Activated T-helper 1 cell treated with anti-CD3 and anti-CD28 coated beads, Interleukin-12 subunit alpha, Interleukin-12 subunit beta, Interleukin-2, Interleukin-4 antibody, amounts not matched to agents 30 ng/mL and 10 ng/mL and 1 ng/mL, durations not matched to agents 14 hours and 24 hours and 36 hours (primary cell): ENCODE results near the gene SRRM4. TPM values are rescaled to one million over a fixed set of nuclear protein-coding genes. Genes with fewer than 3 reads are reported as not detected.

Experiments used
- DNase-seq: peaks from one replicate; pipeline ENCODE4 v3.0.0; 2021; ENCODE audit warnings: low spot score
- H3K27ac Mint-ChIP-seq: one replicate; pipeline ENCODE4 v1.8.0; 2021; ENCODE audit warnings: mild to moderate bottlenecking, mixed read lengths
- H3K27me3 Mint-ChIP-seq: one replicate; pipeline ENCODE4 v1.8.0; 2022; ENCODE audit warnings: mild to moderate bottlenecking, moderate library complexity, mixed read lengths; ENCODE audit not compliant: insufficient read depth
- H3K36me3 Mint-ChIP-seq: one replicate; pipeline ENCODE4 v1.8.0; 2021; ENCODE audit warnings: low read depth, mixed read lengths
- H3K4me1 Mint-ChIP-seq: one replicate; pipeline ENCODE4 v1.8.0; 2021; ENCODE audit warnings: low read depth, mixed read lengths
- H3K4me3 Mint-ChIP-seq: one replicate; pipeline ENCODE4 v1.8.0; 2021; ENCODE audit warnings: mild to moderate bottlenecking, moderate library complexity, mixed read lengths
- H3K9me3 Mint-ChIP-seq: one replicate; pipeline ENCODE4 v1.8.0; 2021; ENCODE audit warnings: mixed read lengths
- intact Hi-C: fragments of 100-400 bp; cut with micrococcal nuclease; formaldehyde crosslinking; loops from one replicate; pipeline ENCODE4 v1.15.1; 2024
- total RNA-seq: library from RNA; stranded (reverse); gene quantifications from 2 replicates; pipeline ENCODE4 v1.2.3, GENCODE V29; 2022

The SRRM4 gene
- total RNA-seq, 1 donor from 2014 or later: not detected

DNA sequence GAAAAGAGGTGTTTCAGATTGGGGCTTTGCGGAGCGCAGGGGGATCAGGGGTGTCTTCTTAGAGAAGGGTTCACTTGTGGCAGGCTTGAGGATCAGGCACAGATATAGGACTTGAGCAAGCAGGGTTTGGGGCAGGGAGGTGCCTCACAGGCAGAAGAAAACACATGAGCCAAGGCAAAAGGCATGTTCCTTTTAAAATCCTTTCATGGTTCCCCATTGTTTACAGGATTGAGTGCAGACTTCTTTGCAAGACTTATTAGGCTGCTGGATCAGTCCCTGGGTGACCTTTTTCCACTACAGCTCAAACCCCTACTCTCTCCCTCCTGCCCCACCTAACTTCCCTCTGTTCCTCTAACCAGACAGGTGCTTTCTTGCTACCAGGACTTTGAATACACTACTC, 217.1 kb downstream of the SRRM4 start:
- Mint-ChIP-seq H3K9me3 (peaks cover 5% of the 10 kb centered on the region), H3K36me3 (no peaks in the 10 kb centered on the region), H3K4me1 (no peaks in the 10 kb centered on the region), H3K27me3 (no peaks in the 10 kb centered on the region), H3K4me3 (no peak overlapping the region), H3K27ac (no peak overlapping the region)
- intact Hi-C loops: no loop called here
- DNase-seq: no peak

DNA sequence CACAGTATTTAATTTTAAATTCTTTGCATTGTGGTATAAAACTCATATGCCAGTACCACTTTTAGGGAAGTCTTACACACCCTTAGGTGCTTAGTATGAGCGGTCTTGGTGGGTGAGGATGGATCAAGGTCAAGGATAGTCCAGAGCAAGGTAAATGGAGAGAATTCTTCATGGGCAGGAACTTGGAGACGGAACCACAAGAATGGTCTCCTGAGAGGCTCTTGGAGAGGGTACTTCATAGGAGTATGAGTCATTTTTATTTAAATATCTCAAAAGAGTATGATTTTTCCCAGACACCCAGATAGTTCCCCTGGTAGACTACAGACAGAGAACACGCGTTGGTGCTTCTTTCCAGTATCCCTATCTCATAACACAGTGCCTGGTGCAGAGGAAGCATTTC, 219.3 kb downstream of the SRRM4 start:
- DNase-seq: no peak
- Mint-ChIP-seq H3K27me3 (no peaks in the 10 kb centered on the region), H3K4me1 (no peaks in the 10 kb centered on the region), H3K4me3 (no peak overlapping the region), H3K9me3 (no peaks in the 10 kb centered on the region), H3K27ac (no peak overlapping the region), H3K36me3 (no peaks in the 10 kb centered on the region)
- intact Hi-C loops: no loop called here

DNA sequence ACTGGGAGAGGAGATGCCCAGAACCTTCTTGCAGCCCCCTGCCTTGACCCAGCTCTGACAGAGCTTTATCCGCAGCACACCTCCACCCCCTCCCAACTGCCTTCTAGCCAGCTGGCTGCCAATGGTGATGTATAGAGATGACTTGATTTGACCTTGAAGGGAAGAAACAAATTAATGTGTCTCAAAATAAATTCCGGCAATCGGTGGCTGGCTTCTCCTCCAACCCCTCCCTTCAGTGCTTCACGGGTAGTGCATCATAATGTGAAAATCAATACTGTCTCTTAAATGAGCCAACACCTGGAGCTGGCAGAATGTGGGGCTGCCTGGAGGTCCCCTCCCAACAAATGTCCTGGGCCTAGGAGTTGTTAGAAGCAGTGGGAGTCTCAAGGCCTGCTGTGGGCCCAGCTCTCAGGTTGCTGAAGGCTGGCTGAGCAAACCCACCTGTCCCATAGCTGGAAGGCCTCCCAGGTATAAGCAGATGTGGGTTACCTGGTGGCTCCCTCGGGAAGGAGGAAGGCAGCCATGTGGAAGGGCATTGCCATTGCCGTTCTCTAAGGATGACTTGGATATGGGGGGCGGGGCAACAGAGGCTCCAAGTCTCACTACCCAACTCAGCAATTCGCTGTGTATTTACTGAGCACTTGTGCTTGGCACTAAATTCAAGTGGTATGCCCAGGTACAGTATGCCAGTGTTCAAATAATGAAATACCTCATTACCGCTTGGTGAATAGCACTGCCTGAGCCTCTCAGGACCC, 220.6 kb downstream of the SRRM4 start:
- no peaks in the 10 kb centered on the region for H3K4me1 Mint-ChIP-seq
- no peaks in the 10 kb centered on the region for H3K36me3 Mint-ChIP-seq
- H3K9me3 Mint-ChIP-seq: no peaks in the 10 kb centered on the region
- DNase-seq: no peak
- H3K4me3 Mint-ChIP-seq: no peak overlapping the region
- no peaks in the 10 kb centered on the region for H3K27me3 Mint-ChIP-seq
- intact Hi-C loops: no loop called here
- H3K27ac Mint-ChIP-seq: no peak overlapping the region

DNA sequence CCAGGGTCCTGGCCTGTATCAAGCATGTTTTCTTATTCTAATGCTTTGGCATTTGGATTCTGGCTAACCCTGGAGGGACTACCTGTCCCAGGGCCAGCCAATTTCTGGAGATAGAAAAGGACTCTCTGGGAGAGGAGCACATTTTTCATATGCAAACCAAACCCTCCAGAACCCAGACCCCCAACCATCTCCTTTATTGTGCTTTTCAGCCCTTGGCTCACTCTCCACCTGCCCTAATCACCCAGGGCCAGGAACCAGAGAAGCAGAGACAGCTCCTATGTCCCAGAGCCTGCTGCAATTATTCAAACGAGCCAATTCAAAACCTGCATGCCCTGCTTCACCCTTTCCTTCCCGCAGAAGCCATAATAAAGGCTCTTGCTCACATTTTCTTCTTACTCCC, 221.2 kb downstream of the SRRM4 start:
- DNase-seq: no peak
- Mint-ChIP-seq H3K27ac (no peak overlapping the region), H3K9me3 (no peaks in the 10 kb centered on the region), H3K27me3 (no peaks in the 10 kb centered on the region), H3K4me1 (no peaks in the 10 kb centered on the region), H3K36me3 (no peaks in the 10 kb centered on the region), H3K4me3 (no peak overlapping the region)
- intact Hi-C loops: no loop called here

DNA sequence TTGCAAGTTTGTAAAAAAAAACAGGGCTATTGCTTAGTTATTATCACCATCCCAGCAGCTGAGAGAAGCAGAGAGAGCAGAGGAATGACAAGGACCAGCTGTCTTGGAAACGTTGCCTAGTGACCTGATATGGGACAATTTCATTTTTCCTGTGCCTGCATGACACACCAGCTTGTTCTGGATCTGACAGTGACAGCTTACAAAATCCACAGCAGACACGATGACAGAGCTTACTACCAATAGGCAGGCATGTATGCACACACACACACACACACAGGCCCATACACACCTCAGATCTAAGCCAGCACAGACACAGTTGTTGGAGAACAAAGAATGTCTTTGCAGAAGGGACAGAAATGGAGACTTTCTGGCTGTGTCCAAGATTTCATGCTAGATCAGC, 222.8 kb downstream of the SRRM4 start:
- Mint-ChIP-seq H3K27ac (no peak overlapping the region), H3K9me3 (no peaks in the 10 kb centered on the region), H3K4me3 (no peak overlapping the region), H3K27me3 (no peaks in the 10 kb centered on the region), H3K36me3 (no peaks in the 10 kb centered on the region), H3K4me1 (no peaks in the 10 kb centered on the region)
- intact Hi-C loops: no loop called here
- DNase-seq: no peak

DNA sequence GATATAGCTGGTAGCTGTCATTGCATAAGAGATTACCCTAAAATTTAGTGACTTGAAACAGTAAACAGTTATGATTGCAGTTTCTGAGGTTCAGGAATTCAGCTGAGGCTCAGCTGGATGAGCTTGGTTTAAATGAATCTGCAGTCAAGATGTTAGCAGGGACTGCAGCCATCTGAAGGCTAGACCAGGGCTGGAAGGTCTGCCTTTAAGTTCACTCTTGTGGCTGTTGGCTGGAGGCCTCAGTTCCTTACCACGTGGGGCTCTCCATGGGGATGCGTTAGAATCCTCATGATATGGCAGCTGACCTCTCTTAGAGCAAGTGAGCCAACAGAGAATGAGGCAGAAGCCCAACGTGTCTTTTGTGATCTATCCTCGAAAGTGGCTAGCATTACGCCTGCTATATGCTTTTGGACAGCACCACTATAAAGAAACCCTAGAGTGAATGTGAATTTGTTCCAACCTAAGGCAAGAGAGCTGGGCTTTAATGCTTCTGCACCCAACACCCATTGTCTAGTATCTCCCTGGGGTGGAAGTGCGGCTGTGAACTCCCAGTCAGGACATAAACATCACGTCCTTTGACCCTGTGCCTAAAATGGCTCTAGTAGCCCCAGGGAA, 223.4 kb downstream of the SRRM4 start:
- no peak overlapping the region for H3K4me3 Mint-ChIP-seq
- DNase-seq: no peak
- H3K9me3 Mint-ChIP-seq: no peaks in the 10 kb centered on the region
- intact Hi-C loops: no loop called here
- no peak overlapping the region for H3K27ac Mint-ChIP-seq
- no peaks in the 10 kb centered on the region for H3K36me3 Mint-ChIP-seq
- no peaks in the 10 kb centered on the region for H3K4me1 Mint-ChIP-seq
- H3K27me3 Mint-ChIP-seq: no peaks in the 10 kb centered on the region

DNA sequence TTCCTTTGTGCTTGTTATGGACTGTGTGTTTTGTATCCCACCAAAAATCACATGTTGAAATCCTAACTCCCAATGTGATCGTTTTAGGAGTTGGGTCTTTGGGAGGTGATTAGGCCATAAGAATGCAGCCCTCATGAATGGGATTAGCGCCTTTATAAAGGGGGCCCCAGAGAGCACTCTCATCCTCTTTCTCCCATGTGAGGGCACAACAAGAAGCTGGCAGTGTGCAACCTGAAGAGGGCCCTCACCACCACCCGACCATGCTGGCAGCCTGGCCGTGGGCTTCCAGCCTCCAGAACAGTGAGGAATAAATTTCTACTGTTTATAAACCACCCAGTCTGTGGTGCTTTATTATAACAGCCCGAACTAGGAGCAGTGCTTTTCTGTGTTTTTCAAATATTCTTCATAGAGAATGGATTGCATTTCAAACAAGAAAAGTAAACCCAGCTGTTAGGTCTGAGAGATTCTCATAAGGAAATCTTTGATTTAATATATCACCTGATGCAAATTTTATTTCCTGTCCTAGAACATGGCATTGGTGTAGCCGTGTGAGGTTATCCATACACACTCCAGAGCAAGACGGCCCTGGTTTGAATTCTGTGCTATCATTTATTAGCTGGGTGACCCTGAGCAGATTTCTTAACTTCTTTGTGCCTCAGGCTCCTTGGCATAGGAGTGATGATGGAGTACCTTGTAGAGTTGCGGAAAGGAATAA, 225.2 kb downstream of the SRRM4 start:
- intact Hi-C loops: no loop called here
- DNase-seq: no peak
- Mint-ChIP-seq H3K4me3 (no peak overlapping the region), H3K27ac (no peak overlapping the region), H3K4me1 (no peaks in the 10 kb centered on the region), H3K36me3 (no peaks in the 10 kb centered on the region), H3K27me3 (no peaks in the 10 kb centered on the region), H3K9me3 (no peaks in the 10 kb centered on the region)

DNA sequence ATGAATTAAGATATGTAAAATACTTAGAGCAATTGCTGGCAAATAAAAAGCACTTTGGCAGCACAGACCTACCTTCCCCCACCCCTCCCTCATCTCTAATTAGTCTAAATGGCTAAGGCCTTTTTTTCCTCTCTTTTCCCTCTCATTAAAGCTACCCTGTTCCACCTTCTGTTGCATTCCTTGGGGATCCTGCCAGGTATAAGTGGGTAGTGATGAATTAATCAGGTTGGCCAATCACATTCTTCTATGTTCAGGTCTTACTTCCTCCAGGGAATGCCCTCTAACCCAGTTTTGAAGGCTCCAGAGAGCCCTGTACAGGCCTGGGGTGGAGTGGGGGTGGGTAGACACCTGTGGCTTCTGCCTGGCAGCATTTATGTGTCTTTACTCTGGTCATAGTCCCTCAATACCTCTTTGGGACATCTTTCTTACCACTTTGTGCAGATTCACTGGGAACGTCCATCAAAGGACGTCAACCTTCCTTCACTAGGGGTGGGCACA, 225.8 kb downstream of the SRRM4 start:
- H3K27me3 Mint-ChIP-seq: no peaks in the 10 kb centered on the region
- no peak overlapping the region for H3K27ac Mint-ChIP-seq
- H3K36me3 Mint-ChIP-seq: no peaks in the 10 kb centered on the region
- H3K9me3 Mint-ChIP-seq: no peaks in the 10 kb centered on the region
- H3K4me1 Mint-ChIP-seq: no peaks in the 10 kb centered on the region
- no peak overlapping the region for H3K4me3 Mint-ChIP-seq
- DNase-seq: no peak
- intact Hi-C loops: no loop called here

DNA sequence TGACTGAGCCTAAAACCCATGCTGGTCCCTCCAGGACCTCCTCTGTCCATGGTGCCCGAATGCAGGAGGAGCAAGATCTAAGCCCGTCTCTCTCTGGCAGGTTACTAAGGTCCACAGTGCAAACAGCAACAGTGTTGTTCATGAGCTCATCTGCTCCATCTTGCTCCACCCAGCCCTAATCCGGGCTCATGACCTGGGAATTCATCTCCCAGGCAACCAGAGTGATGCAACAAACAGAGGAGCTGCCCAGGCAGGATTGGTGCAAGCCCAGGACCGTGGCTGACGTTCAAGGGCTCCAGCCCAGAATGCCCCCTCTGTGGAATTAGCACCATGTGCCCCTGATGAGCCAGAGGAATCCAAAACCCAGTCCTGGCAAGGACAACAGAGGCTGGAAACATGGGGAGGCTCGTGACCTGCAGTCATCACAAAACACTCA, 227.3 kb downstream of the SRRM4 start:
- Mint-ChIP-seq H3K9me3 (no peaks in the 10 kb centered on the region), H3K4me3 (no peak overlapping the region), H3K4me1 (no peaks in the 10 kb centered on the region)

DNA sequence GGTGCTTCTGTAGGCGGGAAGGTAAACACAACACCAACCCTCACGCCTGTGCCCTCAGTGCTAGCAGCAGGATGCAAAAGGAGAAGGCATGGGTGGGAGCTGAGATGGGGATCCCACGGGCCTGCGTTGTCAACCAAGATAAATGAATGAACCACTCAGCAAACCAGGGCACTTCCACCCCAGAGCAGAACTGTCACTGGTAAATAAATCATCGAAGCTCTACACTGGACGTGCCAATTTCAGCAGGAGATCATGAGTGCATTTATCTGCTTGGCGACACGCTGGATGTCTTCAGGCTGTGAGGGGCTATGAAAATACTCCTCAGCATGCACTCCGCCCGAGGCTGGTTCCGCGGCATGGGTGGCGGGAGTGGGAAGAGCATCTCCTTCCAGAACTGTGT, 230.5 kb downstream of the SRRM4 start:
- intact Hi-C loops: no loop called here
- DNase-seq: no peak
- Mint-ChIP-seq H3K4me1 (no peaks in the 10 kb centered on the region), H3K36me3 (no peaks in the 10 kb centered on the region), H3K27me3 (no peaks in the 10 kb centered on the region), H3K27ac (no peak overlapping the region), H3K9me3 (no peaks in the 10 kb centered on the region), H3K4me3 (no peak overlapping the region)

More for the DNA sequence above, 227.3 kb downstream of the SRRM4 start:
- H3K27me3 Mint-ChIP-seq: no peaks in the 10 kb centered on the region
- intact Hi-C loops: no loop called here
- DNase-seq: no peak
- H3K27ac Mint-ChIP-seq: no peak overlapping the region
- no peaks in the 10 kb centered on the region for H3K36me3 Mint-ChIP-seq

Other genes starting within 250 kb of the SRRM4 start
- gene HSPB8, start 197.4 kb downstream of the SRRM4 start, total RNA-seq: not detected in 2 replicates